GM21526 (cell line): Measurements from ENCODE around the gene OR2J2.
"Not testable (repeated sequence)": the region's sequence is repeated elsewhere in the genome, so short reads cannot be mapped to it uniquely, and the experiment has no call there.

Experiments
- ATAC-seq: cut with Tn5 transposase; IDR thresholded peaks from one replicate; pipeline ENCODE4 v1.9.1; 2021; ENCODE audit warnings: moderate library complexity; ENCODE audit not compliant: unreplicated experiment, low FRiP score

The OR2J2 gene

DNA sequence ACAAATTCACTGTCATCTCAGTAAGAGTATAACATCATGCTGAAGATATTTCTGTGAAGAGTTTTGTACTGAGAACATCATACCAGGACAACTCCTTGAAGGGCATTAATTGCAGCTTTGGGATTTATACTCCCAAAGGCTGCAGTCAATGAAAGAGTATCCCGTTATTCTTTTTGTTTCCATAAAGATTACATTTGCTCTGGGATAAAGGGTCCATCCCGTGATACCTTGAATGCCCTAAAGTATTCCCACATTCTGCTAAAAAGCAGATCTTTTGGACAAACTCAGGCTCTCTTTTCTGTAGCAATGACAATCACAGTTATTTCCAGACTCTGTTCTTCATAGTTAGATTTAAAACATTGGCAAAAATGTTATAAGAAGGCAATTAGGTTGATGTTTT is at the start of gene OR2J2:
OR2J2 (plus strand) TSS at position 301 of the 400 bp plus-strand sequence. CDS start 2,729 bp downstream, outside the sequence.
- not testable (repeated sequence) for ATAC-seq

DNA sequence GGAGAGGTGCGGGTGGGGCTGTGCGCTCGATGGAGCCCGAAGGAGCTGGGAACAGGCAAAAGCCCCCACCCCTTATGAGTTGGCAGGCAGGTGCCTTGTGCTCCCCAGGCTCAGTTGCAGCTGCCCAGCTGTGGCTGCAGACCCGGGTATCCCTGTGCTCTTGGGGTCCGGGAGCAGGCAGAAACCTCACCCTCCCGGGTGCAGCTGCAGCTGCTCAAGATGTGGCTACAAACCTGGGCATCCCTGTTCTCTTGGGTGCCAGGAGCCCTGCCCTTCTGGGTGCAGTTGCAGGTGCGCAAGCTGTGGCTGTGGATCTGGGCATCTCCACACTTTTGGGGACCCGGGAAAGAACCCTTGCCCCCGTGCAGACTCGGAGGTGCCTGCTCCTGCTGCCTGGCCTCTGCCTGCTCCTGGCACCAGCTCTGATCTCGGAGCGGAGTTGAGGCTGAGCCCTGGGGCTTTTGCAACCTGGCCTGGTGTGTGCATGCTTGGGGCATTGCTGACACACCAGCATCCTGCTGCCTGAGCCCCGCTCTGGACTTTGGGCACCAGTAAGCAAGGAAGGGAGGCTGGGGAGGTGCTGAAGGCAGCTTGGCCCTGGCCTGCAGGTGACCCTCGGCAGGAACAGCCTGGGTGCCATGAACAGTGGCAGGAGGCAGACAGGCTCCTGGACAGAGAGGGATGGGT is 41.2 kb upstream of the OR2J2 start:
- no peak for ATAC-seq

DNA sequence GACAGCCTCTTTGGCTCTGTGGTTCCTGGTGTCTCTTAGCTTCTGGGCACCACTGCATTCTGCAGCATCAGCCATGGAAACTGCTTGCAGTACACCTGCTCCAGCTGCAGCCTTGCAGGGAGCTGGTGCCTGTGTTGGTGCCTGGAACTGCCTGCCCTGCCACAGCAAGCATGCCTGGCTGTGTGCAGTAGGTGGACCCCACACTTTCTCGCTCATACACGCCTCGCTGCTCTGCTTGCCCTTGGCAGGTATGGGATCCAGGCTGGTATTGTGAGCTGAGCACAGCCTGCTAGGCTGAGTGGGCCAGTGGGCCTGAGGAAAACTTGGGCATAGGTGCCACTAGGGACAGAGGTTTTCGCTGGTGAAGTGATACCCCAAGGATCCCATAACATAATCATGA is 40.1 kb upstream of the OR2J2 start:
- no peak for ATAC-seq

DNA sequence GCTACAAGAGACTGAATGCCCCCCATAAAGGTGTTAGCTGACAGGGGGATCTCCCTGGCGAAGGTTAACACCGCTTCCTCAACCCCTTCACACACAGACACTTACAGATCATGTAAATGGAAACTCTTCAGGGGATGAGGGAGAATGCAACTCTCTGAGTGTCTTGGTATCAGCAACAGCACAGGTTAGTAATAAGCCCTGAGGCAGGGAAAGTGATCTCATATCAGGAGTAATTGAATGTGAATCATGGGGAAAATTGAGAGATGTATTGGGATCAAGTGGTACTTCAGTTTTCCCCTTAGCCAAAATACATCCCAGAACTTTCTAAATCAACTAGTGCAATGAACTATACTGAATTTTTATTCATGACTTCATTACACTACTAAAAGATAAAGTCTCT is 39.0 kb upstream of the OR2J2 start:
- ATAC-seq: no peak

DNA sequence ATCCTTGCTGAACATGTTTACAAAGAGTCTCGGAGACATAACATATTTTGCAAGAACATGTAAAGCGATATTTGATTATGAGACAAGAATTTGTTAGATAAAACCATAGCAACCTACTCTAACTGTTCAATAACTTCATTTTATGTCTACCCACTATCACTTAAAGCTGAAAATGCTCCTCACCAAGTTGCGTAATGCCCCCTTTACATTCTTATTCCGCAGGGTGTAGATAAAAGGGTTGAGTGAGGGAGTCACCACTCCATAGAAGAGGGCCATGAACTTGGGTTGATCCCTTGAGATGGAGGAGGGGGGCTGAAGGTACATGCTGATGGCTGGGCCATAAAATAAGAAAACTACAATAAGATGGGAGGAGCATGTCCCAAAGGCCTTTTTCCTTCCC is 33.0 kb upstream of the OR2J2 start:
- no peak for ATAC-seq

DNA sequence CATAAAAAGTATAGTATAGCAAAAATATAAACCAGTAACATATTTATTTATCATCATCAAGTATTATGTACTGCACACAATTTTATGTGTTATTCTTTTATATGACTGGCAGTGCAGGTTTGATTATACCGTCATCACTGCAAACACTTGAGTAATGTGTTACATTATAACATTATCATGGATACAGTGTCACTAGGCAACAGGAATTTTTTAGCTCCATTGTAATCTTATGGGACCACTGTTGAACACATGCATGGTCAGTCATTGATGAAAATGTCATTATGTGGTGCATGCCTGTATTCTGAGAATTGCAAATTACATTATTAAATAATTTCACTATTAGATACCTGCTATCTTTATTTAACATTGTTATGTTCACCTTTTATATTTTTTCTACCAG is 29.1 kb upstream of the OR2J2 start:
- no peak for ATAC-seq

DNA sequence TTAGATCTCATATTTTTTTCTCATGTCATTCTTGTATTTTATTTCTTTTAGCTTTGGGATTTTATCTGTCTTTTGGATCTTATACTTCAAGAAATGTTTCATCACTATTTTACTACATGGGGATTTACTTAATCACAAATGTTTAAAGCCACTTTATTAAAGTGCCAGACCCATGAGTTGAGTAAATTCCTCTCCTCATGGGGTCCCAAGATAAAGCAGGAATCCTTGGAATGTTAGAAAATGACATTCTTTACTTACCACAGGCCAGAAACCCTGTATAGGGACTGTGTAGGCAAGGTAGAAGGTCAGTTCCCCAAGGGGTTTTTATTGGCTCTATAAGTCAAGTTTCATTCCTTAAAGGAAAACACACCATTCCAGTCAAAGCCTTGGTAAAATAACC is 28.4 kb upstream of the OR2J2 start:
- ATAC-seq: no peak

DNA sequence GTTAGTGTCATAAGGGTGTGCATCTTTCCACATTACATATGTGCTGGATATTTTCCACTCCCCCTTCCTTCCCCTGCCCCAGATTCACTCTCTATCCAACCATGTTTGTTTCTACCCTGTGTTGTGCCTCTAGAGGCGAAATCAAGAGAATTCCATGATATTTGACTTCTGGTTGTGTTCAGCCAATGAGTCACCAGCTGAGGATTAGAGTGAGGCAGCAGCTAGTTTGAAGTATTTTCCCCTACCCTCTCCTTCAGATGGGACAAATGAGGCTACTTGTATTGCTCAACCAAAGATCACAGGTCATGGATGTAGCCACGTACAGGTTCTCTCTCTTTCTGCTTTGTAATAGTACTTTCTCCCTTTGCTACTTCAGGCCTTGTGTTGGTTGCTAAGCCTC is 24.5 kb upstream of the OR2J2 start:
- no peak for ATAC-seq

DNA sequence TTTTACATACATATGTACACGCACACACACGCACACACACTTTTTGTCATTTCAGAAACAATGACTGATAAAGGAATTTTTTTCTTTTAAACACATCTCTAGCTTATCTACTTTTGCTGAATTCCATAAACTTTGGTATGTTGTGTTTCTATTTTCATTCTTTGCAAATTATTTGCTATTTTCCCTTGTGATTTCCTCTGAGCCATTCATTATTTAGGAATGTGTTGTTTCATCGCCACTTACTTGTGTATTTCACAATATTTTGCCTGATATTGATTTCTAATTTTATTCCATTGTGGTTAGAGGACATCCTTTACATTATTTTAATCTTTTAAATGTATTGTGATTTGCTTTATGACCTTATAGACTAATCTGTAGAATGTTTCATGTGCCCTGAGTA is 23.6 kb upstream of the OR2J2 start:
- ATAC-seq: no peak

DNA sequence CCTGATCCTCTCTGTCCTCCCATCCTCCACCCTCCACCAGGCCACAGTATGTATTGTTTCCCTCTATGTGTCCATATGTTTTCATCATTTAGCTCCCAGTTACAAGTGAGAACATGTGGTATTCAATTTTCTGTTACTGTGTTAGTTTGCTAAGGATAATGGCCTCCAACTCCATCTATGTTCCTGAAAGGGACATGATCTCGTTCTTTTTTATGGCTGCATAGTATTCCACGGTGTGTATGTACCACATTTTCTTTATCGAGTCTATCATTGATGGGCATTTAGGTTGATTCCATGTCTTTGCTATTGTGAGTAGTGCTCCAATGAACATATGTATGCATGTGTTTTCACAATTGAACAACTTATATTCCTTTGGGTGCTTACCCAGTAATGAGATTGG is 21.3 kb upstream of the OR2J2 start:
- ATAC-seq: not testable (repeated sequence)

DNA sequence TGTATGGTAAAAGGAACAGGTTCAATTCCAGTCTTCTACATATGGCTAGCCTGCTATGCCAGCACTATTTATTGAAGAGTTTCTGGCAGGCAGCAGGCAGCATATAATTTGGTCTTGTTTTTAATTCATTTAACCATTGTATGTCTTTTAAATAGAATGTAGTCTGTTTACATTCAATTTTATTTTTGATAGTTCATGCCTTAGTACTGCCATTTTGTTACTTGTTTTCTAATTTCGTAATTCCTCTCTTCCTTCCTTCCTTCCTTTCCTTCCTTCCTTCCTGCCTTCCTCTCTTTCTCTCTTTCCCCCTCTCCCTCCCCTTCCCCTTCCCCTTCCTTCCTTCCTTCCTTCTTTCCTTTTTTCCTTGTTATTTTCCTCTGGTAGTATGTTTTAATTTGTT is 17.6 kb upstream of the OR2J2 start:
- ATAC-seq: no peak

DNA sequence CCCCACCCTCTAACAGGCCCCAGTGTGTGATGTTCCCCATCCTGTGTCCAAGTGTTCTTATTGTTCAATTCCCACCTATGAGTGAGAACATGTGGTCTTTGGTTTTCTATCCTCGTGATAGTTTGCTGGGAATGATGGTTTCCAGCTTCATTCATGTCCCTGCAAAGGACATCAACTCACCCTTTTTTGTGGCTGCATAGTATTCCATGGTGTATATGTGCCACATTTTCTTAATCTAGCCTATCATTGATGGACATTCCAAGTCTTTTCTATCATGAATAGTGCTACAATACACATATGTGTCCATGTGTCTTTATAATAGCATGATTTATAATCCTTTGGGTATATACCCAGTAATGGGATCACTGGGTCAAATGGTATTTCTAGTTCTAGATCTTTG is 15.5 kb upstream of the OR2J2 start:
- not testable (repeated sequence) for ATAC-seq

DNA sequence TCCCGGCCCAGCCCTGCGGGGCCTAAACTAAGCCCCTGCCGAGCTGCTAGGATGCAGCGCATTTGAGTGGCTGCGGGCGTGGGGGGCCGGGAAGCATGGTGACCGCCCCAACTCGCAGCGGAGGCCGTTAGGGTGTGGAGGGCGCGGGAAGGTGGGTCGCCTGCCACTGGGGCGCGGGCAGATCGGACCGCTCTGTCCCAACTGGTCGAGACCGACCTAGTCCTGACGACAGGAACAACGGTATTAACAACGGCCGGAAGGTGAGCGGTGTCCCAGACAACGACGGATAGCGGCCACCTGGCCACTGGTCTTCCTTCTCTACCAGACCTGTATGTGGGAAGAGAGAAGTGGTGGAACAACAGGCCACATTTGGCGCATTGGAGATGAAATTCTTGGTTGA is 10.8 kb upstream of the OR2J2 start:
- ATAC-seq: not testable (repeated sequence)

DNA sequence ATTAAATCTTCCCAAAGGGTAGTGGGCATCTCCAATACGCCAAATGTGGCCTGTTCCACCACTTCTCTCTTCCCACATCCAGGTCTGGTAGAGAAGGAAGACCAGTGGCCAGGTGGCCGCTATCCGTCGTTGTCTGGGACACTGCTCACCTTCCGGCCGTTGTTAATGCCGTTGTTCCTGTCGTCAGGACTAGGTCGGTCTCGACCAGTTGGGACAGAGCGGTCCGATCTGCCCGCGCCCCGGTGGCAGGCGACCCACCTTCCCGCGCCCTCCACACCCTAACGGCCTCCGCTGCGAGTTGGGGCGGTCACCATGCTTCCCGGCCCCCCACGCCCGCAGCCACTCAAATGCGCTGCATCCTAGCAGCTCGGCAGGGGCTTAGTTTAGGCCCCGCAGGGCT is 5.1 kb upstream of the OR2J2 start:
- ATAC-seq: not testable (repeated sequence)

DNA sequence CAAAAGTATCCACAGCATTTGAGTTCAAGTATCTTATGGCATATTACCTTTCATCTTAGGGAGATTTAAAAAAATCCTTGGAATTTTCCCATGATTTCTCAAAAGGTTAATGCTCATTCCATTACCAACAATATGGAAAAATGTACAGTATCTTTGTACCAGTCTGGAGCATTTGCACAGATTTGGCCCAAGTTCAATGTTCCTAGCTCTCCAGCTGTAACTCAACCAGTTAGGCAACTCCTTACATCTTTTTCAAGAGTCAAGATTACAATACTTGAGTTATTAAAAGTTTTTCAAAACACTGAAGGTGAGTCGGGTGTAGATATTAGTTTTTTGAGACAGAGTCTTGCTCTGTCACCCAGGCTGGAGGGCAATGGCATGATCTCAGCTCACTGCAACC is 1.0 kb downstream of the OR2J2 start:
- no peak for ATAC-seq

DNA sequence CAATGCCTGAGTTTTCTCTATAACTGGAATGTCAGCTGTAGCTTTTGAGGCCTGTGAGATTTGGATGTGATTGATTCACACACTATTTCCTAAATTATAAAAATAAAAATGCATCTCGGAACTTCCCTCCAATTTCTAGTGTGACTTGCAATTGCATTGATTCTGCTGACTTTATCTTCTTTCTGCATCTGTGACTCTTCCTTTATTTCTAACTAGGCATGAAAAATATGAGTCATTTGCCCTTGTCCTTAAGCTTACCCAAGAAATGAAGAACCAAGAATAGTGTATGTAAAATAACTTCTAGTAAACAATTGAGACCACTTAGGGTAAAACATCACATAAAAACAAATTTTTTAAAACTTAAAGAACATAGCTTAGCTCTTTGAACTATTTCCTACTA is 12.9 kb downstream of the OR2J2 start:
- ATAC-seq: no peak

DNA sequence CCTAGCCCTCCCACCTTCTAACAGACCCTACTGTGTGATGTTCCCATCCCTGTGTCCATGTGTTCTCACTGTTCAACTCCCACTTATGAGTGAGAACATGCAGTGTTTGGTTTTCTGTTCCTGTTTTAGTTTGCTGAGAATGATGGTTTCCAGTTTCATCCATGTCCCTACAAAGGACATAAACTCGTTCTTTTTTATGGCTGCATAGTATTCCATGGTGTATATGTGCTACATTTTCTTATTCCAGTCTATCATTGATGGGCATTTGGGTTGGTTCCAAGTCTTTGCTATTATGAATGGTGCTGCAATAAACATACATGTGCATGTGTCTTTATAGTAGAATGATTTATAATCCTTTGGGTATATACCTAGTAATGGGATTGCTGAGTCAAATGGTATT is 18.0 kb downstream of the OR2J2 start:
- not testable (repeated sequence) for ATAC-seq

DNA sequence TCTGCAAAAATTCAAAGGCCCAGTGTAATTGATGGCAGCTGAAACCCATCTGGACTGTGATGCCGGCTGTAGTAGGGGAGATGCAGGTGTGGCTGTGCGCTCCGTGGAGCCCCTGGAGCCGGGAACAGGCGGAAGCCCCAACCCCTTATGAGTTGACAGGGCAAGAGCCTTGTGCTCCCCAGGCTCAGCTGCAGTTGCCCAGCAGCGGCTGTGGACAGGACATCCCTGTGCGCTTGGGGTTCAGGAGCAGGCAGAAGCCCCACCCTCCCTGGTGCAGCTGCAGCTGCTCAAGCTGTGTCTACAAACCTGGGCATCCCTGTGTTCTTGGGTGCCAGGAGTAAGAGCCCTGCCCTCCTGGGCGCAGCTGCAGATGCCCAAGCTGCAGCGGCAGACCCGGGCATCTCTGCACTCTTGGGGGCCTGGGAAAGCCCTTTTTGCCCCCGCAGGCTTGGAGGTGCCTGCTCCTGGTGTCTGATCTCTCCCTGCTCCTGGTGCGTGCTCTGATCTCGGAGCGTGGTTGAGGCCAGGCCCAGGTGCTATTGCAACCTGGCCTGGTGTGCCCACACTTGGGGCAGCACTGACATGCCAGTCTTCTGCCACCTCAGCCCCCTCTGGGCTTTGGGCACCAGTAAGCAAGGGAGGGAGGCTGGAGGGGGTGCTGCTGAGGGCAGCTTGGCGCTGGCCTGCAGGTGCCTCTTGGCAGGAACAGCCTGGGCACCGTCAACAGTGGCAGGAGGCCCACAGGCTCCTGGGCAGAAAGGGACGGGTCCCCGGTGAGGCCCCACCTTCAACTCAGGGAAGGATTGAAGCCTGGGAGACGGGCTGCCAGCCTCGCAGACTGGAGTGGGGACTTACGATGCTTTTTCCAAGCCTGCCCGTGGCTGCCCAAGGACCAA is 30.3 kb downstream of the OR2J2 start:
- ATAC-seq: no peak

DNA sequence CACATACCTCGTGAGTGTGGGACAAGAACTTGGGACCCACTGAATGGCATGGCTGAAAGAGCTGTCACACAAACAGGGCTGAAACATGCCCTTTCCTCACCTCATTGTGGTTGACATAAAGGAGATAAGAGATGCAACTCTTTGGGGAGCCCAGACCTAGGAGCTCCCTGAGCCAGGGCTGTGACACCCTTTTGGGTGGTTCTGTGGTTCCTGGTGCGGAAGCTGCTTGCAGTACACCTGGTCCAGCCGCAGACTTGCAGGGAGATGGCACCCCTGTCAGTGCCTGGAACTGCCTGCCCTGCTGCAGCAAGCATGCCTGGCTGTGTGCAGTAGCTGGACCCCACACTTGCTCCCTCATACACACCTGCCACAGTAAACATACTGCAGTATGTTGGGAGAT is 31.3 kb downstream of the OR2J2 start:
- no peak for ATAC-seq

DNA sequence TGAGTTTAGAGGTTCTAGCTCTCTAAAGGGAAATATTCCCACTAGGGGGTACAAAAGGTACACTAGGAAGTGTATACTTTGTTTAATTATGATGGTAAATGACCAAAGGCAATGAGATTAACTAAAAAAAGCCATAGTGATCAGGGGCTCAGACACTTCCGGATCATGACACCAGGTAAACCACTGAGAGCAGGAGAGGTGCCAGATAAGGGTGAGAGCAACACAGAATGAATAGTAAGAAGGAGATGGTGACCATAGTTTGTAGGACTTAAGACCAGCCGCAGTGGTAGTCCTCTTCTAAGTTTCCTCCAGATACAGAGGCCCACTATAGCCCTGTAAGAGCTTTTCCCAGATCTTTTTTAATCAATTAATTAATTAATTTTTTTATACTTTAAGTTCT is 40.8 kb downstream of the OR2J2 start:
- ATAC-seq: no peak

DNA sequence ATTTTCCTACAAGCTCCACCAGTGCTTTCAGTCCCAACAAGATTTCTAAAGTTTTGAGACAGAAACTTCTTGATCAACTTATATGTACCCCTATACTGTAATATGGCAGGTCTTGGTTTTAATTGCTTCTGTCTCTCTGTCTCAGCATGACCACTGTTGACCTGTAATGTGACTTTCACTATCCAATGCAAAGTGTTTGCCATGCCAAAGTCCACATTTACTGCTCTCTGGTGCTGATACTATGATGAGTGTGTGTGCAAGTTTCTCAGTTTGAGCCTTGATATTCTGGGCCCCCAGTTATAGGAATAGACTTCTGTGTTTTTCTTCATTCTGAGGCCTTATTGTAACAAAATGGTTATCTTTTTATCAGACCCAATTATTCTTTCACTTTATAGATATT is 45.8 kb downstream of the OR2J2 start:
- no peak for ATAC-seq

DNA sequence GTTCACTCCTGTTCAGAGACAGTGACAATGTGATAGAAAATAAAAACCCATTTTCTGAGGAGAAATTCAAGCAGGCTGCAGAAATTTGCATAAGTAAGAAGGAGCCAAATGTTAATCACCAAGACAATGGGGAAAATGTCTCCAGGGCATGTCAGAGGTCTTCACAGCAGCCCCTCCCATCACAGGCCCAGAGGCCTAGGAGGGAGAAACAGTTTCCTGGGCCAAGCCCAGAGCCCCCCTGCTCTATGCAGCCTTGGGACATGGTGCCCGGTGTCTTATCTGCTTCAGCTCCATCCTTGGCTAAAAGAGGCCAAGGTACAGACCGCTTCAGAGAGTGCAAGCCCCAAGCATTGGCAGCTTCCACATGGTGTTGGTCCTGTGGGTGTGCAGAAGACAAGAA is 46.5 kb downstream of the OR2J2 start:
- ATAC-seq: not testable (repeated sequence)
